ENCODE results near the gene GOLGB1.

GOLGB1 gene

DNA sequence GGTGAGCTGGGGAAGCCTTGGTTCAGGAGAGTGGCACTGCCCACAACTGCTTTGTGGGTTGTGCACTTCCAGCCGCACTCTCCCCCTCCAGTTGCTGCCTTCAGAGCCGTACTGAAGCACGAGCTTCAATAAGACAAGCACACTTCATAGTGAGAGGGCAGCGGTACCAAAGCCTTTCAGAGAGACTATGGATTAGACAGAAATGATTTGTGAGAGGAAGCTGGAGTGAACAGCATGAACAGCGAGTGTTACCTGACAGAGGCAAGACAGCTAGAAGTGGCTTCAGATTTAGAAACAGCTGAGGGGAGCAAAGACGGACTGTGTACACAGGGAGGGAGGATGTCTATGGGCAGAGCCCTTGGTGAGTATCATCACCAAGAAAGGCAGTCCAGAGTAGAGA is 119.9 kb downstream of the GOLGB1 start:
- DNase-seq, result no peak

DNA sequence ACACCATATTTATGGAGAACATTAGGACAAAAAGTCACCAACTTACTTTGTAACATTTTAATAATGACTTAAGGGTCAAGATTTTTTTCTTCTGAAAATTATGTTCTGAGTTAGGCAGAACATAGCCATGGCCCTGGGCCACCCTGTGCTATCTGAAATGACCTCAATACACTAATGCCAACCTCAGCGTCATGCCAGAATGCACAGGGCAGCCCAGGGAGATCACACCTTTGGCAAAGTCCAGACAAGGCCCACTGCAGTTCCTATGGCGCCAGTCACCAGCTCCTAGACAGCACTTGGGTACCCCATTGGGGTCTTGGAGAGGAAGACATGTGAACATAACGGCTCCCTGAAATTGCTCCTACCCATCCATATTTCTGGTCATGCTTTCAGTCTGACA is 121.9 kb downstream of the GOLGB1 start:
- no peak for DNase-seq

DNA sequence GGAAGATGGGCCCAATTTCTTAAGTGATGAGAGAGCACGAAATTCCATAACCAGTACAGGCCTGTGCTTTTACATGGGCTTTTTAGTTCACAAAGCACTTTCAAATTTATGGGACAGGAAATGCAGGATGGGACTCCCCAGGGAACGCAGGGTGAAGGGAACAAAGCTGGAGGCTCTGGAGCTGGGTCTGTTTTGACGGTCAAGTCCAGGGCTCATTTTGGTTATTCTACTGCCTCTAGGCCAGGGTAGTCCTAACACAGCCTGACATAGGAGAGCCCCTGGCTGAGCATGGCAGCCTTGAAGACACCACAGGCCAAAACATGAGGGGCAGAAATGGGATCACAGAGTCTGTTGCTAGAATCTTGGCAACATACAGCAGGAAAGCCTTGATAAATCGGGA is 122.3 kb downstream of the GOLGB1 start:
- DNase-seq, result no peak

DNA sequence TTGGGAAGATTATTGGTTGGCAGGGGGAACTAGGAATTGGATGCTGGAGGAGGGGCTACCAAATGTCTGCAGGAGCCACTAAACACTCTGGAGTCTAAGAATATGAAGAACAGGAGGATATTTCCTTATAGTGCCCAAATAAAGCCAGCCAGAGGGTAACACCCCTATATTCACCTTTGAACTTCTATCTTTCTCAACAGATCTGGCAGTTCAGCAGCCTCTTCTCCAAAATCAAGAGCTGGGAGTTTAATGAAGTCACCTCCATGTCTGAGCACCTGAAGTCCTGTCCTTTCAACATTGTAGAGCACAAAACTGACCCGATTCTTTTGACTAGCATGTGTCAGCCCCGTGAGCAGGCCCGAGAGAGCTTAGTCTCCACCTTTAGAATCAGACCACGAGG is 123.0 kb downstream of the GOLGB1 start:
- DNase-seq, result no peak

DNA sequence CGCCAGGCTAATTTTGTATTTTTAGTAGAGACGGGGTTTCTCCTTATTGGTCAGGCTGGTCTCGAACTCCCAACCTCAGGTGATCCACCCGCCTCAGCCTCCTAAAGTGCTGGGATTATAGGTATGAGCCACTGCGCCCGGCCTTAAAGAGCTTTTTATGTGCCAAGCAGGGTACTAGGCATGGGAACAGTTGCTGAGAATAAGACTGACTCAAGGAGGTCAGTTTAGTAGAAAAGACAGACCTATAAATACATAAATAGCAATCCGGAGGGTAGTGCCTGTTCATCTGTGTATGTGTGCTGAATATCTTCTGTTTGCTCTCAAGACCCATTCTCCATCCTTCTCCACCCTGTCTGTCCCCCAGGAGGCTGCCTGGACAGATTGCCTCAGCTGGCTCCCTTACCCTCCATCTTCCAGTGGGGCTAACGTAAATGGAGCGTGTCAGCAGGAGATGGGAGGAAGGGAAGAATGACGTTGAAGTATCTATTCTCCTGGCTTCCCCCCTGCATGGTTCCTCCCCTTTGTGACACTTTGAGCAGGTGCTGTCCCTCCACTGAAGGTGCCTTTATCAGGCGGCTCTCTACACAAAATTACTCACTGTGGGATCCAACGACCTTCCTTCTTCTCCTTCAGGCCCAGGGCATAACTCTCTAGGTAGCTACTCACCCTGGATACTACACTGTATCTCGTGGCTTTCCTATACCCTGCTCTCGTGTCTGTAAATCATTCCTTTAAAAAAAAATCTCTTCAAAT is 125.2 kb downstream of the GOLGB1 start:
- no peak for DNase-seq

DNA sequence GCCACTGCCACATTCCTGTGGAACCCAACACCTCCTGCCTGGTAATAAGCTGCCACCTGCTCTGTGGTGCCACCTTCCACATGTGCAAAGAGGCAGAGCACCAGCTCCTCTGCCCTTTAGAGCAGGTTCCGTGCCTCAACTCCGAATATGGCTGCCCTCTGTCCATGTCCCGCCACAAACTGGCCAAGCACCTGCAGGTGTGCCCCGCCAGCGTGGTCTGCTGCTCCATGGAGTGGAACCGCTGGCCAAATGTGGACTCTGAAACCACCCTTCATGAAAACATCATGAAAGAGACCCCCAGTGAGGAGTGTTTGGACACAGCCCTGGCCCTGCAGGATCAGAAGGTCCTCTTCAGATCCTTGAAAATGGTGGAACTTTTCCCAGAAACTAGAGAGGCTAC is 128.1 kb downstream of the GOLGB1 start:
- DNase-seq, result no peak

DNA sequence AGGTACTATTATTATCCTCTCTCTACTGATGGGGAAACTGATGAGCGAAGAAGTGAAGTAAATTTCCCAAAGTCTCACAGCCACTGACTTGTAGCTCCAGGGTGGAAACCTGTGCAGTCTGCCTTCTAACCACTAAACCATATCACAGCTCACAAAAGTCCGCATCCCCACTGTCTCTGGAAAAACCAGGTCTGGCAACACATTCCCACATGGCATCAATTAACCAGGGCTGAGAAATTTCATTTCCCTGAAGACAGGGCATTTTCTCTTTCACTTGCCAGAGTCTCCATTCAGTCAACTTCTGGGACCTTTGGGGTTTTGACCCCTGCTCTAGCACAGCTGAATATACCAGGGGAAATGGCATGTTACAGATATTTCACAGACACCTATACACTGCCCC is 129.8 kb downstream of the GOLGB1 start:
- DNase-seq, result no peak

All from amniotic stem cell (primary cell).